Thymus (tissue), 11 donors: Measurements from ENCODE around the gene TCP11X2. TPM values are rescaled to one million over a fixed set of nuclear protein-coding genes. Genes with fewer than 3 reads are reported as not detected.
"Not testable (repeated sequence)": the region's sequence is repeated elsewhere in the genome, so short reads cannot be mapped to it uniquely, and the experiment has no call there.

Experiments
- DNase-seq, 9 donors: peaks; one replicate each; pipeline ENCODE4 v3.0.0-alpha.2; 2013; ENCODE audit warnings: low spot score in 9 of 9, low read depth in 6 of 9, missing footprints in 1 of 9
- H3K27ac ChIP-seq, 2 donors: one replicate each; pipeline ENCODE4 v1.5.1; 2013; ENCODE audit warnings: control low read depth in 1 of 2, low read depth in 1 of 2, low read length in 1 of 2, mild to moderate bottlenecking in 1 of 2, moderate library complexity in 1 of 2
- H3K27me3 ChIP-seq, 2 donors: one replicate each; pipeline ENCODE4 v1.5.1; 2013; ENCODE audit warnings: low read length in 1 of 2; ENCODE audit not compliant: control insufficient read depth in 2 of 2, insufficient read depth in 1 of 2
- H3K36me3 ChIP-seq, 2 donors: one replicate each; pipeline ENCODE4 v1.5.1; 2013; ENCODE audit warnings: low read length in 1 of 2, mild to moderate bottlenecking in 1 of 2, moderate library complexity in 1 of 2; ENCODE audit not compliant: control insufficient read depth in 2 of 2, insufficient read depth in 2 of 2
- H3K4me1 ChIP-seq, 2 donors: one replicate each; pipeline ENCODE4 v1.5.1; 2013; ENCODE audit warnings: low read length in 2 of 2; ENCODE audit not compliant: control insufficient read depth in 2 of 2, insufficient read depth in 2 of 2
- H3K4me3 ChIP-seq, 2 donors: one replicate each; pipeline ENCODE4 v1.5.1; 2013; ENCODE audit warnings: low read length in 2 of 2, control low read depth in 1 of 2, mild to moderate bottlenecking in 1 of 2
- H3K9me3 ChIP-seq, 2 donors: one replicate each; pipeline ENCODE4 v1.5.1; 2013; ENCODE audit warnings: low read length in 1 of 2, mild to moderate bottlenecking in 1 of 2; ENCODE audit not compliant: control insufficient read depth in 2 of 2, insufficient read depth in 1 of 2
- WGBS: extraction: QIAGEN DNeasy Blood & Tissue Kit; methylation state at CpG from one replicate; pipeline ENCODE4 v1.1.7; 2013; 5-methylcytosine and 5-hydroxymethylcytosine counted together
- polyA plus RNA-seq: library from polyadenylated mRNA; stranded (reverse); fragments of 200-250 nt; gene quantifications from one replicate; pipeline ENCODE4 v1.2.3, GENCODE V29; 2013
- total RNA-seq: library from RNA; stranded (reverse); fragments of 120-200 nt; gene quantifications from one replicate; pipeline ENCODE4 v1.2.4, GENCODE V29; 2013
- donor health status: healthy.

TCP11X2 gene
- total and polyA plus RNA-seq, 2 donors, result not detected

DNA sequence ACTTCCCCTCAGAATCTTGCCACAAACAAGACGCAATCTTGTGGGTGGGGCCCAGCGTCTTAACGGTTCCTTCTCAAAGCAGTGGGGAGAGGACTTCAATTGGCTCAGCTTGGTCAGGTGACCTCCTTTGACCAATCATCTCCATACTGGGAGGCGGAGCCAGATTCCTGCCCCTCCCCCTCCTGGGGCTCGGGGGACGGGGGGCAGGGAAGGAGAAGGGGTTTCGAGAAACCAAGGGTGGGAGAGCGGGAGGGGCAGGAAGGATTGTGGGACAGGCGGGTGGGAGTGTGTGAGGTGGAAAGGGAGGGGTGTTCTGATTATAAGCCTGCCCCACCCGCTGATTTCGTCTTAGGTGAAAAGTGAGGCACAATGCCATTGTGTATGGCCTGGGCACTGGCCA lies 31.7 kb downstream of the TCP11X2 start, which contains the start of gene NXF2B:
NXF2B (minus strand) TSS at position 101 of the 400 bp plus-strand sequence. CDS start 59,972 bp downstream, outside the sequence.
- not testable (repeated sequence) for H3K27ac ChIP-seq, H3K9me3 ChIP-seq, H3K36me3 ChIP-seq, H3K4me3 ChIP-seq, DNase-seq, H3K4me1 ChIP-seq, H3K27me3 ChIP-seq
- WGBS, result no CpG with 5 or more reads among the region's 11 CpGs

- no CpG with 5 or more reads among the region's 4 CpGs for WGBS
- H3K27me3 ChIP-seq, H3K27ac ChIP-seq, H3K4me1 ChIP-seq, DNase-seq, H3K36me3 ChIP-seq, H3K9me3 ChIP-seq, H3K4me3 ChIP-seq: not testable (repeated sequence)
These were observed 57.1 kb downstream of the TCP11X2 start for GRCh38 chrX:102414493-102414892.

Other genes starting within 250 kb of the TCP11X2 start
- gene NXF2, start 224.6 kb downstream of the TCP11X2 start, total RNA-seq, result not detected
- not detected for gene NXF2, start 224.6 kb downstream of the TCP11X2 start, polyA plus RNA-seq
- gene NXF2B, start 31.8 kb downstream of the TCP11X2 start, total RNA-seq, result not detected
- gene NXF2B, start 31.8 kb downstream of the TCP11X2 start, polyA plus RNA-seq, result 0.09 TPM
- gene TMSB15A, start 44.9 kb upstream of the TCP11X2 start, total RNA-seq, result 6.1 TPM
- 1.3 TPM for gene TMSB15A, start 44.9 kb upstream of the TCP11X2 start, polyA plus RNA-seq
- 17.4 TPM for gene ARMCX5, start 127.7 kb upstream of the TCP11X2 start, total RNA-seq
- 12.2 TPM for gene ARMCX5, start 127.7 kb upstream of the TCP11X2 start, polyA plus RNA-seq
- gene GPRASP1, start 179.7 kb upstream of the TCP11X2 start, total RNA-seq, result 4.3 TPM
- gene GPRASP1, start 179.7 kb upstream of the TCP11X2 start, polyA plus RNA-seq, result 21.7 TPM
- 9.6 TPM for gene GPRASP2, start 240.6 kb upstream of the TCP11X2 start, total RNA-seq
- gene GPRASP2, start 240.6 kb upstream of the TCP11X2 start, polyA plus RNA-seq, result 7.3 TPM
- gene GPRASP3, start 248.9 kb upstream of the TCP11X2 start, total RNA-seq, result 3.1 TPM
- 2.0 TPM for gene GPRASP3, start 248.9 kb upstream of the TCP11X2 start, polyA plus RNA-seq